NCI-H226 (cell line): Measurements from ENCODE around the gene ALDH18A1.
"Not testable (repeated sequence)": the region's sequence is repeated elsewhere in the genome, so short reads cannot be mapped to it uniquely, and the experiment has no call there.

ENCODE experiments used
- DNase-seq: peaks from one replicate; pipeline ENCODE4 v3.0.0-alpha.2; 2015

Gene ALDH18A1

GRCh38 chr10:95656291-95657164 is at the start of gene ALDH18A1:
TSS of gene ALDH18A1 (minus strand) at chr10:95656711. CDS start at chr10:95653377, 3,334 bp downstream.
- peak; percentile 88 for DNase-seq

- DNase-seq = no peak
Measured at GRCh38 chr10:95698415-95698814, 41.9 kb upstream of the ALDH18A1 start.

DNA sequence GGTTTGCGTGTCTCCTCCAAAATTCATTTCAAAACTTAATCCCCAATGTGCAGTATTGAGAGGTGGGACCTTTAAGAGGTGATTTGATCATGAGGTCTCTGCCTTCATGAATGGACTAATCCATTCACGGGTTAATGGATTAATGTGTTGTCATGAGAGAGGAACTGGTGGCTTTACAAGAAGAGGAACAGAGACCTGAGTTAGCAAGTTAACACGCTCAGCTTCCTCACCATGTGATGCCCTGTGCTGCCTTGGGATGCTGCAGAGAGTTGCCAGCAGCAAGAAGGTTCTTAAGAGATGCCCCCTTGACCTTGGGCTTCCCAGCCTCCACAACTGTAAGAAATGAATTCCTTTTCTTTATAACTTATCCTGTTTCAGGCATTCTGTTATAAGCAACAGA is 40.9 kb upstream of the ALDH18A1 start:
- no peak for DNase-seq

DNA sequence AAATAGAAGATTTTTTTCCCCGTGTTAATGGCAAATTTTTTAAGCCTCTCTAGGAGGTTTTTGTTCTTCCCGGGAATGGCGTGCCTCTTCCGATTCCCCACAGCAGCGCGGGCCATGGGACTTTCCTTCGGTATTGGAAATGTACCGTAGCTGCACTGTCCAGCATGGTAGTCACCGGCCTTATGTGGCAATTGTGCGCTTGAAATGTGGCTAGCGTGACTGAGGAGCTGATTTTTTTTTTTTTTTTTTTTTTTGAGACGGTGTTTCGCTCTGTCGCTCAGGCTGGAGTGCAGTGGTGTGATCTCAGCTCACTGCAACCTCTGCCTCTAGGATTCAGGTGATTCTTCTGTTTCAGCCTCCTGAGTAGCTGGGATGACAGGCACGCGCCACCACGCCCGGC is 38.2 kb upstream of the ALDH18A1 start:
- no peak for DNase-seq

- peak; percentile 99 for DNase-seq
Measured at GRCh38 chr10:95693668-95694534, 37.4 kb upstream of the ALDH18A1 start, which contains the start of gene TCTN3. TSS of gene TCTN3 (minus strand) at chr10:95693927. CDS start at chr10:95693899, 28 bp downstream.

GRCh38 chr10:95693071-95693667 is 36.7 kb upstream of the ALDH18A1 start:
- no peak for DNase-seq

- DNase-seq = no peak
Measured at GRCh38 chr10:95691281-95691680, 34.8 kb upstream of the ALDH18A1 start.

GRCh38 chr10:95688648-95689047 is 32.1 kb upstream of the ALDH18A1 start:
- no peak for DNase-seq

- DNase-seq = no peak
Measured at GRCh38 chr10:95683966-95684365, 27.5 kb upstream of the ALDH18A1 start.

DNA sequence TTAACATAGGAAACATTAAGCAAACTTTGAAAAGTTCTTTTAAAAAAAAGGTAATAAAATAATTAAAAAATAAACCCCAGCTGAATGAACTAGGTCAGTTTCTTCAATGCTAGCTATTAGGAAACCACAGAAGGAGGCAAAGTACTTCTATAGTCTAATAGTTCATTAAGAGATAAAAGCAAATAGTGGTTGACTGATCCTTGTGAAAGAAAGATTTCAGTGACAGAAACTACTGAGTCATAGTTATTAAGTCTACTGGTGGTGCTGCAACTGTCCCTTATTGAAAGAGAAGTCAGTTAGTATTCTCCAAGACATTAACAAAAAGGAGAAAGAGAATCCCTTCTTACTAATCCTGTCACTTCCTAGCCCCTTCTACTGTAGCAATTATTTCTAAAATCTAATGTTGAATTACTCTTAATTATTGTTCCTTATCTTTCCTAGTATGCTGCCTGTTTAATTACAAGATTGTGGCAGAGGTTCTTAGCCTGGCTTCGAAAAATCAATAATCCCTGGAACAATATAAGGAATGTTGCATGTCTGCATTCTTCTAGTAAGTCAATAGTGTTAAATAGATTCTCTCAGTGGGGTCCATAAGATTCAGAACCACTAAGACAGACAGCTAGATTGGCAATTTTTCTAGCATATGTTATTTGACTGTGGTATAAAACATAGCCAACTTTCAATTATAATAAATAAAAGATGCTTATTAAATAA is 19.0 kb upstream of the ALDH18A1 start:
- no peak for DNase-seq

GRCh38 chr10:95674643-95675042 is 18.1 kb upstream of the ALDH18A1 start:
- DNase-seq = no peak

DNA sequence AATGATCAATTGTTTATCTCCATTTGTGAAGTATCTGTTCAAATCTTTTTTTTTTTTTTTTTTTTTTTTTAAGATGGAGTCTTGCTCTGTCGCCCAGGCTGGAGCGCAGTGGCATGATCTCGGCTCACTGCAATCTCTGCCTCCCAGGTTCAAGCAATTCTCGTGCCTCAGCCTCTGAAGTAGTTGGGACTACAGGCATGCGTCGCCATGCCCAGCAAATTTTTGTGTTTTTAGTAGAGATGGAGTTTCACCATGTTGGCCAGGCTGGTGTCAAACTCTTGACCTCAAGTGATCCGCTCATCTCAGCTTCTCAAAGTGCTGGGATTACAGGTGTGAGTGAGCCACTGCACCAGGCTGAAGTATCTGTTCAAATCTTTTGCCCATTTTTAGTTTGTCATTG is 16.1 kb upstream of the ALDH18A1 start:
- DNase-seq = not testable (repeated sequence)

DNA sequence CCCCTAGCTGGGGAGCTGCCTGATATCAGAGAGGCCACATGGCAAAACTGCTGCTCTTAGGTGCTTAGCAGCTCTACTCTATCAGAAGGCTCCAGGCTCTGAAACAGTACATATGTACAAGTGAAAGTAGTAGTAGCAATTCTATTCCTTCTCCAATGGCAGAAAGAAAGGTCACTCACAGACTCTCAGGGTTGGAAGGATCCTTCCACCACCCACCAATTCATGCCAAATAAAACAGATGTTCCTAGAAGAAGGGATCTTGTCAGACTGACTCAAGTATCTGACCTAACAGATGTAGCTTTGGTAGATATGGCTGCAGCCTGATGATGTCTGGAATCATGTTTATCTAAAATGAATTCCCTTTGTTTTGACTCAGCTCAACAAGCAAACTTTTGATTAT is 8.0 kb upstream of the ALDH18A1 start:
- DNase-seq = no peak

- no peak for DNase-seq
Measured at GRCh38 chr10:95663496-95663895, 7.0 kb upstream of the ALDH18A1 start.

DNA sequence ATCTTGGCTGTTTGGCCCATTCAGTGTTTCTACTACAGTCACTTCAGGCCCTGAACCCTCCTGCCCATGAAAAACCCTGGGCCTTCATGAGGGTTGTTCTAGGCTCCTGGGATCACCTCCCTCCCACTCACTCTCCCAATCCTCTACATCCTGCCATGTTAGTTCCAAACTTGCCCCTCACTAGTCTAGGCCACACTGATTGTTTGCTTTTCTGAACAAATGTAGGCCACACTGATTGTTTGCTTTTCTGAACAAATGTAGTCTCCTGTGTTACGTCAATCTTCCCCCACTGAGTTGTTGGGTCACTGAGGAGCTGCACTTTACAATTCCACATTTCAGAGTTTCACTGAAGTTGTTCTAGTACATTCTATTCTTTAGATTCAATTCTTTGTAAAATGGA is 5.3 kb upstream of the ALDH18A1 start:
- no peak for DNase-seq

GRCh38 chr10:95660283-95660682 is 3.8 kb upstream of the ALDH18A1 start:
- peak; percentile 2 for DNase-seq

GRCh38 chr10:95657250-95657649 is 739 bp upstream of the ALDH18A1 start:
- DNase-seq = no peak

DNA sequence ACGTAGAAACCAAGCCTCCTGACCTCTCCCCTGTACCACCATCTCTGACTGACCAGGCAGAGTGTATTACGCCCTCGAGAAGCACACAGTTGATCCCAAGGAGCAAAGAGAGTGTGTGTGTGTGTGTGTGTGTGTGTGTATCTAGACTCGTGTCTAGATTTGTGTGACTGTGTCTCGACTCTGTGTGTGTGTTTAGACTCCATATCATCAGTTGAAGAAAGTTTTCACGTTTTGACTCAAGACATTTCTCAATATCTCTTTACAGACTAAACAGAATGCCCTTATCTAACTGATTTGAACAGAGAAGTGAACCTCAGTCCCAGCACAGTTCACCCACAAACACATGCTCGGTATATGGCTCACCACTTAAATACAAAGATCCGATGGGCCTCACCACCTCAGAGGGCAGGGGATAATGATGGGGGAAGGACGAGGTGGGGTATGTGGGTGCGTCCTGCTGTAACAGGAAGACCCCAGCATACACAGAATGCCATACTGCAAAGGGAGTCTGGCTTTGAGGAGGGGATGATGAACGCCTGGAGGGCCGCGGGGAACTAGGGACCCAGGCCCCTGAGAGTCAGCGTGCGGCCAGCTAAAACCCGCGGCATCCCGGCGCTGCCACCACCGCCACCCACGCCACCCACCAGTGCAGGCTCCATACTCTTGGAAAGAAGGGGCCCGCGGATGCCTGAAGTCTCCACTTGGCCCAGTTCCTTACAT is 780 bp downstream of the ALDH18A1 start:
- no peak for DNase-seq

GRCh38 chr10:95653895-95654294 is 2.6 kb downstream of the ALDH18A1 start:
- DNase-seq = no peak

DNA sequence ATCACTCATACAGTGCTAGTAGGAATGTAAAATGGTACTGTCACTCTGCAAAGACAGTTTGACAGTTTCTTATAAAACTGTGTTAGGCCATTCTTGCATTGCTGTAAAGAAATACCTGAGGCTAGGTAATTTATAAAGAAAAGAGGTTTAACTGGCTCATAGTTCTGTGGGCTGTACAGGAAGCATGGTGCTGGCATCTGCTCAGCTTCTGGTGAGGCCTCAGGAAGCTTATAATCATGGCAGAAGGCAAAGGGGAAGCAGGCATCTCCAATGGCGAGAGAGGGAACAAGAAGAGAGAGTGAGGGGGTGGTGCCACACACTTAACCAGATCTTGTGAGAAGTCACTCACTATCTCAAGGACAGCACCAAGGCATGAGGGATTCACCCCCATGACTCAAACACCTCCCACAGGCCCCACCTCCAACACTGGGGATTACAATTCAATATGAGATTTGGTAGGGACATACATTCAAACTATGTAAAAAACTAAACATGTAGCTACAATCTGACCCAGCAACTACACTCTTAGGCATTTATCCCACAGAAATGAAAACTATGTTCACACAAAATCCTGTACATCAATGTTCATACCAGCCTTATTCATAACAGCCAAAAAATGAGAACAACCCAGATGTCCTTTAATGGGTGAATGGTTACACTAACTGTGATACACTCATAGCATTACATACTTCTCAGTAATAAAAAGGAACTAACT is 5.0 kb downstream of the ALDH18A1 start:
- no peak for DNase-seq

- DNase-seq = peak; percentile 42
Measured at GRCh38 chr10:95650232-95650631, 6.3 kb downstream of the ALDH18A1 start.
